HG02970 (cell line): ENCODE measurements around the gene TEX19.
"Not testable (repeated sequence)": the region's sequence is repeated elsewhere in the genome, so short reads cannot be mapped to it uniquely, and the experiment has no call there.

Source experiments
- ATAC-seq: cut with Tn5 transposase; IDR thresholded peaks from one replicate; pipeline ENCODE4 v1.9.1; 2021; ENCODE audit warnings: mild to moderate bottlenecking, moderate library complexity, moderate number of reproducible peaks; ENCODE audit not compliant: unreplicated experiment, low FRiP score

TEX19 gene

GRCh38 chr17:82403662-82404660, 44.9 kb downstream of the TEX19 start:
- no peak for ATAC-seq

GRCh38 chr17:82405051-82405450, 46.0 kb downstream of the TEX19 start:
- ATAC-seq = no peak

DNA sequence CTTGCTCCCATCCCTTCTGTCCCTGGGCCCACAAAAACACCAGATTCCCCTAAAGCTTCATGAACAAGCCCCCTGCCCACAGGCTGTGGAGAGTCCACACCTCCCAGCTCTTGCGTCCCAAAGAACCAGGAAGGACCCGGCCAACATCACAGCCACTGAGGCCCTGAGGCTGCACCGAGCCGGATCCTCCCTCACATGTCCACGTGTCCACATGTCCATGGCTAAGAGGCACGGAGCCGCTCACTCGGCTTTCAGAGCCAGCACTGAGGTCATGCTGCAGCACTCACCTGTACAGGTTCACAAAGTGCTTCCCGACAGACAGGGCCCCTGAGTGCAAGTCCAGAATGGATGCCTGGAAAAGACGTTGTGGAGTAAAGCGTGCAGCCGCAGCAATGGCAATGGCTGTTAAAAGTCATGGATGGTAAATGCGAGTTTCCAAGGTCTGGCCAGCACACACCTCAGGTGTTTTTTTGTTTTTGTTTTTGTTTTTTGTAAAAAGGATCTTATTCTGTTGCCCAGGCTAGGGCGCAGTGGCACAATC, 47.2 kb downstream of the TEX19 start:
- ATAC-seq = no peak

DNA sequence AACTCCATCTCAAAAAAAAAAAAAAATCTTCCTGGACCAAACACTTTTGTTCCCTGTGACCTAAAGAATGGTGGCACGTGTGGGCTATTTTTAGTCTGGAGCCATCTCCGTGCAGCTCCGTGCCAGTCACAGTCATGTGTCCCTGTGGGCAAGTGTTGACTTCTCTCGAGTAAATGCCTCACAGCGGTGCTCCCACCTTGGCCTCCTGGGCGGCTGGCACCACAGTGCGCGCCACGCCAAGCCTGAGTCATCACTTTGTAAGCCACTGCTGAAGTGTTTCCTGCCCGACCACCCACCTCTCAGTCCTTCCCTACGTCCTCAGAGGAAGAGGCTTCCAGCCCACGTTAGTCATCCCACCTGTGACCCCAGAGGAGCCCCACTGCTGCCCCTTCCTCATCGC, 48.2 kb downstream of the TEX19 start:
- ATAC-seq = no peak

- no peak for ATAC-seq
Measured at GRCh38 chr17:82408288-82408937, 49.4 kb downstream of the TEX19 start.

DNA sequence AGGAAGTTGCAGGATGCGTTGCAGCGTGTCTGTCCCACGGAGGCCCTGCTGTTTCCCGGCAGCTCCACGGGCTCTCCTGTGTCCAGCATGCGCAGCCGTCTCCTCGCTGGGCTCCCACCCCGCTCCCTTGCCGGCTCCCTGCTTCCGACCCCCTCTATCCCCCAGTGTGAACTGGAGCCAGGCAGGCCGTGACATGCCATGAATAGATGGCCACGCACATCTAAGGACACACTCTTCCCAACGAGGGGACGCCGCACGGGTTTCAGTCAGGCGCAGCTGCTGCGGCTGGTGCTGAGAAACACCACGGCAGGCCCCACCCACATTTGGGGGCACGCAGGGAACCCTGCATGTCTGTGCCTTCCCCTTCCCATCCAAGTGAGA, 49.9 kb downstream of the TEX19 start:
- no peak for ATAC-seq

- ATAC-seq = no peak
Measured at GRCh38 chr17:82410014-82410716, 51.1 kb downstream of the TEX19 start.

DNA sequence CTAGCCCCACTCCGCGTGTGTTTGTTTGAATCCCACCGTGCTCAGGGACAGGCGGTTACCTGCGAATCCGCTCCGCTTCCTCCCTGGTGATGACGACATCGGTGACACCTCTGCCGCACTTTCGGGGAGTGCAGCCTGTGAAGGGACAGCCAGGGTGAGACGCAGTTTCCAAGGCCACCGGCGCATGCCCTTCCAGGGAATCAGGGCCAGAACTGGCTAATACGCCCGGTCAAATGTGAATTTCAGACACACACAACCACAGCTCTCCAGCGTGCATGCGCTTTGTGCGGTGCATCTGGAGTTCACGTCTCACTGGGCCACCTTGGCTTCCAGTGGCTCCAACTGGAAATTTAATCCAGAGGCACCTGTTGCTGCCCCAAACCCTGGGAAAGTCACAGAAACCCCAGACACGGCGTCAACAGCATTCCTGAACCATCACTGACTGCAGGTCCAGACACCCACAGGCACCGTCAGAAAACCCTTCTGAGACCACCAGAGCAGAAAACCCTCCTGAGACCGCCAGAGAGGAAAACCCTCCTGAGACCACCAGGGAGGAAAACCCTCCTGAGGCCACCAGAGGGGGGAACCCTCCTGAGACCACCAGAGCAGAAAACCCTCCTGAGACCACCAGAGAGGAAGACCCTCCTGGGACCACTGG, 52.5 kb downstream of the TEX19 start:
- no peak for ATAC-seq

GRCh38 chr17:82412081-82412480, 53.0 kb downstream of the TEX19 start:
- not testable (repeated sequence) for ATAC-seq

GRCh38 chr17:82412535-82413520, 53.8 kb downstream of the TEX19 start:
- no peak for ATAC-seq
